Astrocyte (in vitro differentiated cells and primary cell): Measurements from ENCODE around the gene DOCK1. TPM values are rescaled to one million over a fixed set of nuclear protein-coding genes. Genes with fewer than 3 reads are reported as not detected.

Source experiments
- DNase-seq: peaks from one replicate; pipeline ENCODE4 v3.0.0-alpha.2; 2010; ENCODE audit warnings: low read depth
- FAIRE-seq: peaks from 2 replicates; lab custom pipeline; 2011; peaks lifted over from hg19 to GRCh38; lab: Jason Lieb, UNC
- H2AFZ ChIP-seq: 2 replicates; pipeline ENCODE4 v1.6.0; 2012; ENCODE audit warnings: low read depth, low read length, inconsistent platforms
- H3K27ac ChIP-seq: 2 replicates; pipeline ENCODE4 v1.5.1; 2011; ENCODE audit warnings: low read depth, low read length, inconsistent platforms
- H3K27me3 ChIP-seq: 2 replicates; pipeline ENCODE4 v1.6.0; 2011; ENCODE audit warnings: low read length, inconsistent platforms; ENCODE audit not compliant: insufficient read depth
- H3K36me3 ChIP-seq: 2 replicates; pipeline ENCODE4 v1.5.1; 2011; ENCODE audit warnings: low read length, inconsistent platforms; ENCODE audit not compliant: insufficient read depth
- H3K4me1 ChIP-seq: 2 replicates; pipeline ENCODE4 v1.5.1; 2011; ENCODE audit warnings: low read length, inconsistent platforms; ENCODE audit not compliant: insufficient read depth
- H3K4me2 ChIP-seq: 2 replicates; pipeline ENCODE4 v1.6.0; 2012; ENCODE audit warnings: low read length, inconsistent platforms
- H3K4me3 ChIP-seq: 2 replicates; pipeline ENCODE4 v1.5.1; 2011; ENCODE audit warnings: low read depth, mild to moderate bottlenecking, low read length, inconsistent platforms; ENCODE audit not compliant: insufficient read depth
- H3K79me2 ChIP-seq: 2 replicates; pipeline ENCODE4 v1.6.0; 2012; ENCODE audit warnings: mild to moderate bottlenecking, low read length, inconsistent platforms; ENCODE audit not compliant: insufficient read depth
- H3K9ac ChIP-seq: 2 replicates; pipeline ENCODE4 v1.6.0; 2012; ENCODE audit warnings: mild to moderate bottlenecking, low read length, inconsistent platforms
- H3K9me3 ChIP-seq: 2 replicates; pipeline ENCODE4 v1.5.1; 2012; ENCODE audit warnings: low read depth, mild to moderate bottlenecking, low read length, inconsistent platforms; ENCODE audit not compliant: insufficient read depth
- H4K20me1 ChIP-seq: 2 replicates; pipeline ENCODE4 v1.6.0; 2012; ENCODE audit warnings: low read length, inconsistent platforms; ENCODE audit not compliant: insufficient read depth
- H3K27ac Mint-ChIP-seq: one replicate; pipeline ENCODE4 v1.8.0; 2021; ENCODE audit warnings: mild to moderate bottlenecking, mixed read lengths; ENCODE audit not compliant: unreplicated experiment
- H3K27me3 Mint-ChIP-seq: one replicate; pipeline ENCODE4 v1.8.0; 2021; ENCODE audit warnings: low read depth, mixed read lengths; ENCODE audit not compliant: unreplicated experiment
- H3K36me3 Mint-ChIP-seq: one replicate; pipeline ENCODE4 v1.8.0; 2021; ENCODE audit warnings: low read depth, mixed read lengths; ENCODE audit not compliant: unreplicated experiment
- H3K4me1 Mint-ChIP-seq: one replicate; pipeline ENCODE4 v1.8.0; 2021; ENCODE audit warnings: low read depth, mixed read lengths; ENCODE audit not compliant: unreplicated experiment
- H3K4me3 Mint-ChIP-seq: one replicate; pipeline ENCODE4 v1.8.0; 2021; ENCODE audit warnings: mild to moderate bottlenecking, moderate library complexity, mixed read lengths; ENCODE audit not compliant: unreplicated experiment
- H3K9me3 Mint-ChIP-seq: one replicate; pipeline ENCODE4 v1.8.0; 2021; ENCODE audit warnings: mild to moderate bottlenecking, mixed read lengths; ENCODE audit not compliant: unreplicated experiment
- CTCF ChIP-seq: IDR thresholded peaks from 2 replicates; pipeline ENCODE4 v1.5.1; 2011; ENCODE audit warnings: low read depth, mild to moderate bottlenecking, inconsistent platforms, low read length, moderate library complexity; ENCODE audit not compliant: insufficient read depth
- EZH2 ChIP-seq: IDR thresholded peaks from 2 replicates; pipeline ENCODE4 v1.6.1; 2012; ENCODE audit warnings: mild to moderate bottlenecking, low read length, inconsistent platforms; ENCODE audit not compliant: insufficient read depth
- total RNA-seq: library from RNA; stranded (reverse); gene quantifications from 2 replicates; pipeline ENCODE4 v1.2.1, GENCODE V29; 2021

Gene DOCK1
- total RNA-seq, 1 donor from 2014 or later = 42.5 TPM

GRCh38 chr10:127406018-127406550 lies 500.9 kb downstream of the DOCK1 start:
- TF ChIP-seq EZH2 (no peak), CTCF (no peak)
- Histone ChIP-seq H2AFZ (no peak overlapping the region), H3K4me1 (peaks cover 3% of the 10 kb centered on the region), H3K27ac (no peak overlapping the region), H3K36me3 (peaks cover 2% of the 10 kb centered on the region), H4K20me1 (no peaks in the 10 kb centered on the region), H3K27me3 (no peaks in the 10 kb centered on the region), H3K9ac (no peak overlapping the region), H3K9me3 (peaks cover 2% of the 10 kb centered on the region), H3K4me2 (no peak overlapping the region), H3K79me2 (no peaks in the 10 kb centered on the region), H3K4me3 (no peak overlapping the region)
- no peak for FAIRE-seq
- Mint-ChIP-seq H3K4me1 (peaks cover 6% of the 10 kb centered on the region), H3K36me3 (peaks cover 11% of the 10 kb centered on the region), H3K9me3 (no peaks in the 10 kb centered on the region), H3K27me3 (no peaks in the 10 kb centered on the region), H3K27ac (peak overlapping the region; percentile 73), H3K4me3 (no peak overlapping the region)
- DNase-seq = no peak

GRCh38 chr10:127407551-127407950 lies 502.3 kb downstream of the DOCK1 start:
- H3K9me3 Mint-ChIP-seq = no peaks in the 10 kb centered on the region
- Histone ChIP-seq H2AFZ (no peak overlapping the region), H3K27ac (no peak overlapping the region), H3K36me3 (peaks cover 4% of the 10 kb centered on the region), H3K4me1 (peaks cover 3% of the 10 kb centered on the region), H3K9ac (no peak overlapping the region), H3K79me2 (no peaks in the 10 kb centered on the region), H3K9me3 (peaks cover 2% of the 10 kb centered on the region), H4K20me1 (no peaks in the 10 kb centered on the region), H3K4me2 (no peak overlapping the region), H3K27me3 (no peaks in the 10 kb centered on the region), H3K4me3 (no peak overlapping the region)
- DNase-seq (no peak), FAIRE-seq (no peak)
- TF ChIP-seq EZH2 (no peak), CTCF (no peak)
- no peaks in the 10 kb centered on the region for H3K27me3 Mint-ChIP-seq
- H3K4me1 Mint-ChIP-seq = peaks cover 6% of the 10 kb centered on the region
- H3K27ac Mint-ChIP-seq = no peak overlapping the region
- peaks cover 11% of the 10 kb centered on the region for H3K36me3 Mint-ChIP-seq
- no peak overlapping the region for H3K4me3 Mint-ChIP-seq

GRCh38 chr10:127408112-127408710 lies 503.0 kb downstream of the DOCK1 start:
- no peak for TF ChIP-seq CTCF
- TF ChIP-seq EZH2 = no peak
- Histone ChIP-seq H3K27me3 (no peaks in the 10 kb centered on the region), H3K4me1 (peaks cover 3% of the 10 kb centered on the region), H4K20me1 (no peaks in the 10 kb centered on the region), H3K4me3 (no peak overlapping the region), H3K79me2 (no peaks in the 10 kb centered on the region), H3K4me2 (no peak overlapping the region), H3K27ac (no peak overlapping the region), H3K9ac (no peak overlapping the region), H2AFZ (no peak overlapping the region), H3K36me3 (peaks cover 4% of the 10 kb centered on the region), H3K9me3 (peaks cover 2% of the 10 kb centered on the region)
- H3K4me3 Mint-ChIP-seq = no peak overlapping the region
- no peak overlapping the region for H3K27ac Mint-ChIP-seq
- H3K9me3 Mint-ChIP-seq = no peaks in the 10 kb centered on the region
- DNase-seq = no peak
- FAIRE-seq = no peak
- no peaks in the 10 kb centered on the region for H3K27me3 Mint-ChIP-seq
- peaks cover 6% of the 10 kb centered on the region for H3K4me1 Mint-ChIP-seq
- peaks cover 11% of the 10 kb centered on the region for H3K36me3 Mint-ChIP-seq
